ENCODE data around the gene MYT1.

DNA sequence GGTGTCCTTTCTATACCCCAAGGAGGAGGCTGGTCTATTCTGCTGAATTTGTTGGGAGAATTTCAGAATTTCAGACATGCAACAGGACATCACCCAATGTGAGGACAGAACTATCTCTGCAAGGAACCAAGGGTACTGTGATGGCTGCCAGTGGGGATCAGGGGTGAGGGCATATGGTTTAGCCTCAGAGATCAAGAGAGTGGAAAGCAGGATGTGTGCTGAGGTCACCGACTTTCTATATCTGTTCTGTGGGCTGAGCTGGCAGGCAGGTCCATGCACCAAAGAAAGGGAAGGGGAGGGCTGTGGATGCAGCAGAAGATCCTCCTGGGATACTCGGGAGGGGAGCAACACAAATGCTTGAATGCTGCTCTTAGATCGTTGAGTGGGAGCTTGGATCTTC is 28.8 kb downstream of the MYT1 start:
- no peak for TF ChIP-seq ZNF274 (IDR thresholded peaks at IDR 0.05; ENCODE audit: low read depth, low read length)
- TF ChIP-seq YY1 (IDR thresholded peaks at IDR 0.05; ENCODE audit: insufficient read depth, insufficient read length), result no peak
- TF ChIP-seq SUZ12 (IDR thresholded peaks at IDR 0.05; ENCODE audit: extremely low read depth, insufficient read depth, insufficient read length), result no peak
